ENCODE data around the gene KIRREL1.

Gene KIRREL1

GRCh38 chr1:158084336-158084735 lies 90.9 kb downstream of the KIRREL1 start:
- no peak for DNase-seq (ENCODE audit: low spot score)
- TF ChIP-seq CTCF (IDR thresholded peaks at IDR 0.05): no peak
- H3K4me3 ChIP-seq: no peak overlapping the region
- no peak overlapping the region for H3K27ac ChIP-seq

GRCh38 chr1:158084747-158085146 lies 91.3 kb downstream of the KIRREL1 start:
- no peak overlapping the region for H3K27ac ChIP-seq
- no peak for DNase-seq (ENCODE audit: low spot score)
- H3K4me3 ChIP-seq: no peak overlapping the region
- no peak for TF ChIP-seq CTCF (IDR thresholded peaks at IDR 0.05)

- no peak for DNase-seq (ENCODE audit: low spot score)
These were observed 94.0 kb downstream of the KIRREL1 start for GRCh38 chr1:158087320-158087927.

GRCh38 chr1:158089476-158089875 lies 96.0 kb downstream of the KIRREL1 start:
- Histone ChIP-seq H3K27ac (no peak overlapping the region), H3K4me3 (no peak overlapping the region)
- TF ChIP-seq CTCF (IDR thresholded peaks at IDR 0.05): no peak
- DNase-seq (ENCODE audit: low spot score): no peak

More at GRCh38 chr1:158087320-158087927, 94.0 kb downstream of the KIRREL1 start:
- peak; percentile 91 for TF ChIP-seq CTCF (IDR thresholded peaks at IDR 0.05)
- no peak overlapping the region for H3K27ac ChIP-seq
- H3K4me3 ChIP-seq: no peak overlapping the region

- TF ChIP-seq CTCF (IDR thresholded peaks at IDR 0.05): no peak
- Histone ChIP-seq H3K4me3 (no peak overlapping the region), H3K27ac (no peak overlapping the region)
- no peak for DNase-seq (ENCODE audit: low spot score)
These were observed 96.6 kb downstream of the KIRREL1 start for GRCh38 chr1:158089925-158090637.

- no peak for TF ChIP-seq CTCF (IDR thresholded peaks at IDR 0.05)
- Histone ChIP-seq H3K27ac (no peak overlapping the region), H3K4me3 (no peak overlapping the region)
- no peak for DNase-seq (ENCODE audit: low spot score)
These were observed 99.9 kb downstream of the KIRREL1 start for GRCh38 chr1:158093376-158093775.

GRCh38 chr1:158094571-158094970 lies 101.1 kb downstream of the KIRREL1 start:
- no peak overlapping the region for H3K27ac ChIP-seq
- DNase-seq (ENCODE audit: low spot score): no peak
- no peak overlapping the region for H3K4me3 ChIP-seq
- no peak for TF ChIP-seq CTCF (IDR thresholded peaks at IDR 0.05)
